ENCODE data around the gene PIP5K1B.
A peak's percentile ranks its signal among the peaks of the same experiment; 100 is the strongest.

The PIP5K1B gene

DNA sequence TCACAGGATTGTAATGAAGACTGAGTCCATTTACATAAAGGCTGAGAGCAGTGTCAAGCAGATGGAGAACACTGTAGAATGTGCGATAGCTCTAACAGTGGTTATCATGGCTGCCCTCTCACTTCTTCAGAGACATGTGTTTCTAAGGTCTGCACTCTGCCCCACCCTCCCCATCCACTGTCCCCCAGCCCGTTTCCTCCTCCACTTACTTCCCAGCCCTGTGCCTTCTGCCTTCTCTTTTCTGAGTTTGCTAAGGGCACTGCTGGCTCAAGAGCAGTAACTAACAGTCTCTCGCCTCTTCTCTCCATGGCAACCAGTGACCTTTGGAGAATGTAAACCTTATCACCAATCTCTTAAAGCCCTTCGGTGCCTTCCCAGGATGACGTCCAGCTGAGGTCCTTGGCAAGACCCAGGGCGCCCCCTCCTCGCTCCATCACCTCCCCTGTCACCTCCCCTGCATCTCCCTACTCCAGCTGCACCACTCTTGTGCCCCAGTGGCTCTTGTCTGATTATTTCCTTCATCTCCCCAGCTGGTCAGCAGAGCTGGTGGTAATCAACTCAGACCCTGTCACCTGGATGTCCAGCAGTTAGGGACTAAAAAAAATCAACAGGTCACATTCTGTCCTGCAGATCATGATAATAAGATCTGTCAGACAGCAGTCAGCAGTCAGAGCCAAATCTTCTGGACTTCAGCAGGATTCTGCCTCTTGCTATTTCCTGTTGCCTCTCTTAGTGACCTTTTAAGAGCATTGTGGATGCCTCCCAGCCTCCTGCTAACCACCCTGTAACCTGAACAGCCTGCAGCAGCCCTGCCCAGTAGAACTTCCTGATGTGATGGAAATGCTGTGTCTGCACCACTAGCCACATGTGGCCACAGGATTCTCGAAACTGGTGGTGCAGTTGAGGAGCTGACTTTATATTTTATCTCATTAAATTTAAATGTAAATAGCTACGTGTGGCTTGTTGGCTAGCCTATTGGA lies 339.5 kb downstream of the PIP5K1B start:
- ATAC-seq: peak; percentile 92
- TF ChIP-seq ESRRG (CRISPR knock-in tag; IDR thresholded peaks at IDR 0.05) (no peak), RARB (CRISPR knock-in tag; IDR thresholded peaks at IDR 0.05) (no peak), TCF4 (CRISPR knock-in tag; IDR thresholded peaks at IDR 0.05; ENCODE audit: borderline replicate concordance) (no peak)

DNA sequence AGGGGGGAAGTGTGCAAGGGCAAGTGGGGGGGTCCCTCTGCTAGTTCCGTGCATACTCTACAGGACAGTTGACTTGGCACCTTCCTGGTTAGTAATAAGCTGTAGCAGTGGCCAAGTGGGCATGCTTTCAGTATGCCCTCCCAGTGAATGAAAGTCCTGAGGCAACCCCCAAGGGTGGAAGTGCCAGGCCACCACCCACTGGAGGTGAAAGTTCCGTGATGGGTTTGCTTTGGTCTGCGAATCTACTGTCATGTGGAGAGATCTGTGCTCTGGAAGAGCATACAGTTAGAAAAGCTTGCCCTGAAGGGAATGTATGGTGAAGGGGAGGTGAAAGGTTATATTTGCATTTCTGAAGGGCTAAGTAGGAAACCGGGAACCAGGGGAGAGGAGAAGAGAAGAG lies 340.8 kb downstream of the PIP5K1B start:
- no peak for ATAC-seq
- no peak for TF ChIP-seq ZFP3 (CRISPR knock-in tag; IDR thresholded peaks at IDR 0.05)
- TF ChIP-seq GLIS3 (CRISPR knock-in tag; IDR thresholded peaks at IDR 0.05): no peak
- TF ChIP-seq ZNF8 (CRISPR knock-in tag; IDR thresholded peaks at IDR 0.05): no peak
- TF ChIP-seq OSR1 (CRISPR knock-in tag; IDR thresholded peaks at IDR 0.05): no peak
- no peak for TF ChIP-seq ISL1 (CRISPR knock-in tag; IDR thresholded peaks at IDR 0.05)
- TF ChIP-seq, protein P1, sequence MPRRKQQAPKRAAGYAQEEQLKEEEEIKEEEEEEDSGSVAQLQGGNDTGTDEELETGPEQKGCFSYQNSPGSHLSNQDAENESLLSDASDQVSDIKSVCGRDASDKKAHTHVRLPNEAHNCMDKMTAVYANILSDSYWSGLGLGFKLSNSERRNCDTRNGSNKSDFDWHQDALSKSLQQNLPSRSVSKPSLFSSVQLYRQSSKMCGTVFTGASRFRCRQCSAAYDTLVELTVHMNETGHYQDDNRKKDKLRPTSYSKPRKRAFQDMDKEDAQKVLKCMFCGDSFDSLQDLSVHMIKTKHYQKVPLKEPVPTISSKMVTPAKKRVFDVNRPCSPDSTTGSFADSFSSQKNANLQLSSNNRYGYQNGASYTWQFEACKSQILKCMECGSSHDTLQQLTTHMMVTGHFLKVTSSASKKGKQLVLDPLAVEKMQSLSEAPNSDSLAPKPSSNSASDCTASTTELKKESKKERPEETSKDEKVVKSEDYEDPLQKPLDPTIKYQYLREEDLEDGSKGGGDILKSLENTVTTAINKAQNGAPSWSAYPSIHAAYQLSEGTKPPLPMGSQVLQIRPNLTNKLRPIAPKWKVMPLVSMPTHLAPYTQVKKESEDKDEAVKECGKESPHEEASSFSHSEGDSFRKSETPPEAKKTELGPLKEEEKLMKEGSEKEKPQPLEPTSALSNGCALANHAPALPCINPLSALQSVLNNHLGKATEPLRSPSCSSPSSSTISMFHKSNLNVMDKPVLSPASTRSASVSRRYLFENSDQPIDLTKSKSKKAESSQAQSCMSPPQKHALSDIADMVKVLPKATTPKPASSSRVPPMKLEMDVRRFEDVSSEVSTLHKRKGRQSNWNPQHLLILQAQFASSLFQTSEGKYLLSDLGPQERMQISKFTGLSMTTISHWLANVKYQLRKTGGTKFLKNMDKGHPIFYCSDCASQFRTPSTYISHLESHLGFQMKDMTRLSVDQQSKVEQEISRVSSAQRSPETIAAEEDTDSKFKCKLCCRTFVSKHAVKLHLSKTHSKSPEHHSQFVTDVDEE (CRISPR knock-in tag; IDR thresholded peaks at IDR 0.05): no peak
- TF ChIP-seq ZNF565 (CRISPR knock-in tag; conservative IDR thresholded peaks at IDR 0.05; ENCODE audit: low read depth): no peak
- TF ChIP-seq ARNTL (CRISPR knock-in tag; IDR thresholded peaks at IDR 0.05; ENCODE audit: borderline replicate concordance, low read depth): no peak
- TF ChIP-seq RARB (CRISPR knock-in tag; IDR thresholded peaks at IDR 0.05): no peak
- TF ChIP-seq, protein P2, sequence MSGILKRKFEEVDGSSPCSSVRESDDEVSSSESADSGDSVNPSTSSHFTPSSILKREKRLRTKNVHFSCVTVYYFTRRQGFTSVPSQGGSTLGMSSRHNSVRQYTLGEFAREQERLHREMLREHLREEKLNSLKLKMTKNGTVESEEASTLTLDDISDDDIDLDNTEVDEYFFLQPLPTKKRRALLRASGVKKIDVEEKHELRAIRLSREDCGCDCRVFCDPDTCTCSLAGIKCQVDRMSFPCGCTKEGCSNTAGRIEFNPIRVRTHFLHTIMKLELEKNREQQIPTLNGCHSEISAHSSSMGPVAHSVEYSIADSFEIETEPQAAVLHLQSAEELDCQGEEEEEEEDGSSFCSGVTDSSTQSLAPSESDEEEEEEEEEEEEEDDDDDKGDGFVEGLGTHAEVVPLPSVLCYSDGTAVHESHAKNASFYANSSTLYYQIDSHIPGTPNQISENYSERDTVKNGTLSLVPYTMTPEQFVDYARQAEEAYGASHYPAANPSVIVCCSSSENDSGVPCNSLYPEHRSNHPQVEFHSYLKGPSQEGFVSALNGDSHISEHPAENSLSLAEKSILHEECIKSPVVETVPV (CRISPR knock-in tag; IDR thresholded peaks at IDR 0.05): no peak
- TF ChIP-seq TCF4 (CRISPR knock-in tag; IDR thresholded peaks at IDR 0.05; ENCODE audit: borderline replicate concordance): no peak
- TF ChIP-seq, protein P3, sequence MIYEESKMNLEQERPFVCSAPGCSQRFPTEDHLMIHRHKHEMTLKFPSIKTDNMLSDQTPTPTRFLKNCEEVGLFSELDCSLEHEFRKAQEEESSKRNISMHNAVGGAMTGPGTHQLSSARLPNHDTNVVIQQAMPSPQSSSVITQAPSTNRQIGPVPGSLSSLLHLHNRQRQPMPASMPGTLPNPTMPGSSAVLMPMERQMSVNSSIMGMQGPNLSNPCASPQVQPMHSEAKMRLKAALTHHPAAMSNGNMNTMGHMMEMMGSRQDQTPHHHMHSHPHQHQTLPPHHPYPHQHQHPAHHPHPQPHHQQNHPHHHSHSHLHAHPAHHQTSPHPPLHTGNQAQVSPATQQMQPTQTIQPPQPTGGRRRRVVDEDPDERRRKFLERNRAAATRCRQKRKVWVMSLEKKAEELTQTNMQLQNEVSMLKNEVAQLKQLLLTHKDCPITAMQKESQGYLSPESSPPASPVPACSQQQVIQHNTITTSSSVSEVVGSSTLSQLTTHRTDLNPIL (CRISPR knock-in tag; IDR thresholded peaks at IDR 0.05; ENCODE audit: low read depth): no peak
- TF ChIP-seq, protein P4, sequence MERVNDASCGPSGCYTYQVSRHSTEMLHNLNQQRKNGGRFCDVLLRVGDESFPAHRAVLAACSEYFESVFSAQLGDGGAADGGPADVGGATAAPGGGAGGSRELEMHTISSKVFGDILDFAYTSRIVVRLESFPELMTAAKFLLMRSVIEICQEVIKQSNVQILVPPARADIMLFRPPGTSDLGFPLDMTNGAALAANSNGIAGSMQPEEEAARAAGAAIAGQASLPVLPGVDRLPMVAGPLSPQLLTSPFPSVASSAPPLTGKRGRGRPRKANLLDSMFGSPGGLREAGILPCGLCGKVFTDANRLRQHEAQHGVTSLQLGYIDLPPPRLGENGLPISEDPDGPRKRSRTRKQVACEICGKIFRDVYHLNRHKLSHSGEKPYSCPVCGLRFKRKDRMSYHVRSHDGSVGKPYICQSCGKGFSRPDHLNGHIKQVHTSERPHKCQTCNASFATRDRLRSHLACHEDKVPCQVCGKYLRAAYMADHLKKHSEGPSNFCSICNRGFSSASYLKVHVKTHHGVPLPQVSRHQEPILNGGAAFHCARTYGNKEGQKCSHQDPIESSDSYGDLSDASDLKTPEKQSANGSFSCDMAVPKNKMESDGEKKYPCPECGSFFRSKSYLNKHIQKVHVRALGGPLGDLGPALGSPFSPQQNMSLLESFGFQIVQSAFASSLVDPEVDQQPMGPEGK (CRISPR knock-in tag; IDR thresholded peaks at IDR 0.05; ENCODE audit: borderline replicate concordance): no peak
- TF ChIP-seq ZFP30 (CRISPR knock-in tag; IDR thresholded peaks at IDR 0.05): no peak
- no peak for TF ChIP-seq ZC3H10 (CRISPR knock-in tag; IDR thresholded peaks at IDR 0.05)
- no peak for TF ChIP-seq ESRRG (CRISPR knock-in tag; IDR thresholded peaks at IDR 0.05)
- TF ChIP-seq PPARA (CRISPR knock-in tag; IDR thresholded peaks at IDR 0.05; ENCODE audit: borderline replicate concordance): no peak
- TF ChIP-seq, protein P5, sequence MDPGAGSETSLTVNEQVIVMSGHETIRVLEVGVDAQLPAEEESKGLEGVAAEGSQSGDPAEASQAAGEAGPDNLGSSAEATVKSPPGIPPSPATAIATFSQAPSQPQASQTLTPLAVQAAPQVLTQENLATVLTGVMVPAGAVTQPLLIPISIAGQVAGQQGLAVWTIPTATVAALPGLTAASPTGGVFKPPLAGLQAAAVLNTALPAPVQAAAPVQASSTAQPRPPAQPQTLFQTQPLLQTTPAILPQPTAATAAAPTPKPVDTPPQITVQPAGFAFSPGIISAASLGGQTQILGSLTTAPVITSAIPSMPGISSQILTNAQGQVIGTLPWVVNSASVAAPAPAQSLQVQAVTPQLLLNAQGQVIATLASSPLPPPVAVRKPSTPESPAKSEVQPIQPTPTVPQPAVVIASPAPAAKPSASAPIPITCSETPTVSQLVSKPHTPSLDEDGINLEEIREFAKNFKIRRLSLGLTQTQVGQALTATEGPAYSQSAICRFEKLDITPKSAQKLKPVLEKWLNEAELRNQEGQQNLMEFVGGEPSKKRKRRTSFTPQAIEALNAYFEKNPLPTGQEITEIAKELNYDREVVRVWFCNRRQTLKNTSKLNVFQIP (CRISPR knock-in tag; IDR thresholded peaks at IDR 0.05; ENCODE audit: borderline replicate concordance, low read depth): no peak

DNA sequence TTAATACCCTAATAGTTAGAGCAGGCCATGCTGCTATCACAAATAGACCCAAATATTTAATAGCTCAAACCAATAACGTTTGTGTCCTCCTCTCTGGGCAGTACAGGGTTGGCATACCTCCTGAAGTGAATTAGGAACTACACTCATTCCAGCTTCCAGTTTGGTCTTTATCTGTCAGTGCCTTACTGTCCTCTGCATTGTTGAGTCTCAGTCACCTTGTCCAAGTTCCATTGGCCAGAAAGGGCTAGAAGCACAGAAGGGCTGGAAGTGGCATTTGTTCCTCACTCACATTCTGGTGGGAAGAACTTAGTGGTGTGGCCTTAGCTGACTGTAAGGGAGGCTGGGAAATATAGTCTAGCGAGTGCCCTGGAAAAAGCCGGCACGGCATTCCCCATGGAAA lies 341.7 kb downstream of the PIP5K1B start:
- TF ChIP-seq PPARA (CRISPR knock-in tag; IDR thresholded peaks at IDR 0.05; ENCODE audit: borderline replicate concordance) (no peak), BACH2 (CRISPR knock-in tag; IDR thresholded peaks at IDR 0.05; ENCODE audit: borderline replicate concordance) (no peak), ISL1 (CRISPR knock-in tag; IDR thresholded peaks at IDR 0.05) (no peak), CSDC2 (CRISPR knock-in tag; IDR thresholded peaks at IDR 0.05) (no peak), ZFP3 (CRISPR knock-in tag; IDR thresholded peaks at IDR 0.05) (no peak), TCF4 (CRISPR knock-in tag; IDR thresholded peaks at IDR 0.05; ENCODE audit: borderline replicate concordance) (no peak)
- TF ChIP-seq, protein P5 (CRISPR knock-in tag; IDR thresholded peaks at IDR 0.05; ENCODE audit: borderline replicate concordance, low read depth): no peak
- ATAC-seq: no peak

Measured in SK-N-SH treated with all-trans-retinoic acid at 6 μM for 48 hours (cell line).